ENCODE results near the gene DTX4.
"Not testable (repeated sequence)": the region's sequence is repeated elsewhere in the genome, so short reads cannot be mapped to it uniquely, and the experiment has no call there.

DTX4 gene
- 2.9 to 3.3 reads per million in 2 donors for total RNA-seq

DNA sequence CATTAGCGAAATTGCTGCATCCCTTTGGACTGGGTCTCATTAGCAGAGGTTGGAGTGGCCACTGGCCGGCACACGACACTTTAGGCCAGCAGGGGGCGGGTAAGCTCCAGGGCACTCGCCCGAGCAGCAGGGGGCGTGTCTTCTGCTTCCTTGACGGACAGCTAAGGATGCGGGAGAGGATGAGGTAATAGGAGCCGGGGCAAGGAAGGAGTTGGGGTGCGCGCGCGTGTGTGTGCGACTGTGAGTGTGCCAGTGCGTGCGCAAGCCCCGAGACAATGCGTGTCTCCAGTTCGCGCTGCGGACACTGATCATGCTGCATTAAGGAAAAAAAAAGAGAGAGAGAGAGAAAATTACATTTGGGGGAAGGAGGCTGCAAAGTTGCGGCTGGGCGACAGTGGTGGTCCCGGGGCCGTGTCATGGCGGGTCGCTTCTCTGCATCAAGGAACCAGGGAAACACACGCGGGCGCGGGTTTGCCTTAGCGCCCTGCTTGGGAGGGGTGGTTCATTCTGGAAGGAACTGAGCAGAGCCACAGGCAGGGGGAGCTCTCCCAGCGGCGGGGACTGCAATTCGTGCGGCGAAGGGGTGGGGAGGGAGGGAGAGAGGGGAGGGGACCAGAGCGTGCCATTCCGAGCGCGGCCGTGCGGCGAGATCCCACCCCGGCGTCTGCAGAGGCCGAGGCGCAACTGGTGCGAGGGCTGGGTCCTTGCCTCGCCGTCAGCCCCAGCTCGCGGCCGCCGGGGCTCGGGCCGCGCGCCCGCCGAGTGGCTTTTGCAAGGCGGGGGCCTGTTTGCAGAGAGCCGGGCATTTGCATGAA lies at the start of gene DTX4:
Gene DTX4 (plus strand): TSS at position 625 of the 815 bp plus-strand sequence. CDS start 464 bp downstream, outside the sequence.
- DNase-seq, result peak; percentile 62

DNA sequence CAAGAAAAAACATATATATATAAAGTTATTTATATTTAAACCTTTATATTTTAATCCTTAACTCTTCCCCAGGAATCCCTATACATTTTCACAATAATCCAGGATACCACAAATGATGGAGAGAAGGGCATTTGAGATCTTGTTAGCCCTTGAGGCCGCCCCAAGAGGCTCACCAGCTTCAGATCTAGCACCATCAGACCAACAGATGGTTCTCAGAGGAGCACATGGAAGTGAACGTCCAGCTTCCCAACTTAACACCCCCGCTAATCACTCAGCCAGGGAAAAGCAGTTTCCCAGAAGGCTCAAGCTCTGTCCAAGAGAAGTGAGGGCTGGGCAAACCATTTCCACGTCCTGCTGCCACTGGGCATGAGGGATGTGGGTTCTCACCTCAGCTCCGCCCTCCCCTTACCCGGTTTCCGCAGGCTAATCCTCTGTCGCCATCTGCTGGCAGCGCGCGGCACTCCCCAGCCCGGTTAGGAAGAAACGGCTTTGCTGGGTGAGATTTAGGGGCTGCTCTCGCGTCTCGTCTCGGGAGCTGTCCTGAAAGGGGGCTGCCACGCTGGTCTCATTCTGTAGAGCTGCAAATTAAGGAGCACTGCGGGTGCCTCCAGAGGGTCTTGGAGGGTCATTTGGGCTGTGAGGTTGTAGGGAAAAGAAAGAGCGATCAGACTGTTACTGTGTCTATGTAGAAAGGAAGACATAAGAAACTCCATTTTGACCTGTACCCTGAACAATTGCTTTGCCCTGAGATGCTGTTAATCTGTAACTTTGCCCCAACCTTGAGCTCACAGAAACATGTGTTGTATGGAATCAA lies 36.1 kb upstream of the DTX4 start:
- DNase-seq, result peak; percentile 65

DNA sequence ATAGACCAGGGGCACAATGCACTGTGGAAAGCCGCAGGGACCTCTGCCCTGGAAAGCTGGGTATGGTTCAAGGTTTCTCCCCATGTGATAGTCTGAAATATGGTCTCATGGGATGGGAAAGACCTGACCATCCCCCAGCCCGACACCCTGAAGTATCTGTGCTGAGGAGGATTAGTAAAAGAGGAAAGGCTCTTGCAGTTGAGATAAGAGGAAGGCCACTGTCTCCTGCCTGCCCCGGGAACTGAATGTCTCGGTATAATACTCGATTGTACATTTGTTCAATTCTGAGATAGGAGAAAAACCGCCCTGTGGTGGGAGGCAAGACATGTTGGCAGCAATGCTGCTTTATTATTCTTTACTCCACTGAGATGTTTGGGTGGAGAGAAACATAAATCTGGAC lies 35.4 kb upstream of the DTX4 start:
- DNase-seq, result not testable (repeated sequence)

DNA sequence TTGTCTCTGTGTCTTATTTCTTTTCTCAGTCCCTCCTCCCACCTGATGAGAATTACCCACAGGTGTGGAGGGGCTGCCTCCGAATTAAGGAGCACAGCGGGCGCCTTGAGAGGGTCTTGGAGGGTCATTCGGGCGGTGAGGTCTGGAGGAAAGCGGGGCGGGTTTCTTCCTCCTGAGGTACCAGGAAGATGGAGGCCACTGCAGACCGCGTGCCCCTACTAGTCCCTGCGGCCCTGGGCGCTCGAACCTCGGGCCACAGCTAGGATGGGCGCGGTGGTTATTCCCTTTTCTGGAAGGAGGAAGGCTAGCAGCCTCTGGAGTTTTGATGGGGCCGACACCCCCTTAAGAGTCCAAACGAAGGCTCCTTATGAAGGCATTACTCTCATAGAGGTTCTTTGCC lies 34.7 kb upstream of the DTX4 start:
- no peak for DNase-seq

DNA sequence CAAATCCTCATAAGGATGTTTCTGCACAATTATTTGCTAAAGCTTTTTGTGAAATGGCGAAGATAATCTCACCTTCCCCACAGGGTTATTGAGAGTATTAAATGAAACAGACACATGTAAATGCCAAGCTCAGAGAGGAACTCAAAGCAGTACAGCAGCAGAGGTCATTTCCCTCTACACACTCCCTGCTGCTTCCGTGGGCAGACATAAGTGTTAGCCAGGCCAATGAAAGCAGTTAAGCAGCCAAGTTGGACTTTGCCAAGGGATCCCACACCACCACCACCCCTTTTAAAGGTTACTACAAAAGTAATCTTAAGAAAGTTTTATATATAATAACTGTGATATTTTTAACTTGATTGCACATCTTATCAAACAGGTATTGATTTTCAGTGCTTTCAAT lies 33.3 kb upstream of the DTX4 start:
- DNase-seq, result no peak

DNA sequence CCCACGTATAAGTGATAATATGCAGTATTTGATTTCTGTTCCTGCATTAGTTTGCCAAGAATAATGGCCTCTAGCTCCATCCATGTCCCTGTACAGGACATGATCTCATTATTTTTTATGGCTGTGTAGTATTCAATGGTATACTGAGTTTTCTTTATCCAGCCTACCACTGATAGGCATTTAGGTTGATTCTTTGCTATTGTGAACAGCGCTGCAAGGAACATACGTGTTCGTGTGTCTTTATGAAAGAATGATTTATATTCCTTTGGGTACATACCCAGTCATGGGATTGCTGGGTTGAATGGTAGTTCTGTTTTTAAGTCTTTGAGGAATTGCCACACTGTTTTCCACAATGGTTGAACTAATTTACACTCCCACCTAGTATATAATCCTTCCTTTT lies 30.7 kb upstream of the DTX4 start:
- DNase-seq, result no peak

DNA sequence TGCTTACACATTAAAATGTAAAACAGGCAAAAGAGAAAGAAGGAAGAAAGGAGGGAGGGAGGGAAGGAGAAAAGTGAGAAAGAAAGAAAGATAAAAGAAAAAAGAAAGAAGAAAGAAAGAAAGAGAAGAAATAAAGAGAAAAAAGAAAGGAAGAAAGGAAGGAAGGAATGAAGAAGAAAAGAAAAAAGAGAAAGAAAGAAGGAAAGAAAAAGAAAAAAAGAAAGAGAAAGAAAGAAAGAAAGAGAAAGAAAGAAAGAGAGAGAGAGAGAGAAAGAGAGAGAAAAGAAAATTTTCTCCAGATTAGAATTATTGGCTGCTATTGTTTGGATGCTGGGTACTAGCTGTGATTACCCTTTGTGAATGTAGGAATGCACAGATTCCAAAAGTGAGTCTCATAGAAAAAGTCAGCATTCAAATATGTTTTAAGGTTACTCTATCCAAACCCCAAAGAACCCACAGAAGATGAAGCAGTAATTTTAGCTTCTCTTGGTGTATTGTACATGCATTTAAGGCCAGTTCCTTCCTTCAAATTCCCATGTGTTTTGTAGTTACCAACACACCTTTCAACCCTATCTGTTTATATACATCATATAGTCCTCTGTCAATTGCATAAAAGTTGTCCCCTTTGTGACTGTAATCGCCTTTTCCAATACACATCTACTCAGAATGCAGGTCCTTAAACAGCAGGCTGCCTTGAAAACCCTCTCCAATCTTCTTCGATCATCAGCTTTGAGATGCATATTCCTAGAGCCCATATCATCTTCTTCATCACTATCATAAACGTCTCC lies 30.1 kb upstream of the DTX4 start:
- DNase-seq, result no peak

DNA sequence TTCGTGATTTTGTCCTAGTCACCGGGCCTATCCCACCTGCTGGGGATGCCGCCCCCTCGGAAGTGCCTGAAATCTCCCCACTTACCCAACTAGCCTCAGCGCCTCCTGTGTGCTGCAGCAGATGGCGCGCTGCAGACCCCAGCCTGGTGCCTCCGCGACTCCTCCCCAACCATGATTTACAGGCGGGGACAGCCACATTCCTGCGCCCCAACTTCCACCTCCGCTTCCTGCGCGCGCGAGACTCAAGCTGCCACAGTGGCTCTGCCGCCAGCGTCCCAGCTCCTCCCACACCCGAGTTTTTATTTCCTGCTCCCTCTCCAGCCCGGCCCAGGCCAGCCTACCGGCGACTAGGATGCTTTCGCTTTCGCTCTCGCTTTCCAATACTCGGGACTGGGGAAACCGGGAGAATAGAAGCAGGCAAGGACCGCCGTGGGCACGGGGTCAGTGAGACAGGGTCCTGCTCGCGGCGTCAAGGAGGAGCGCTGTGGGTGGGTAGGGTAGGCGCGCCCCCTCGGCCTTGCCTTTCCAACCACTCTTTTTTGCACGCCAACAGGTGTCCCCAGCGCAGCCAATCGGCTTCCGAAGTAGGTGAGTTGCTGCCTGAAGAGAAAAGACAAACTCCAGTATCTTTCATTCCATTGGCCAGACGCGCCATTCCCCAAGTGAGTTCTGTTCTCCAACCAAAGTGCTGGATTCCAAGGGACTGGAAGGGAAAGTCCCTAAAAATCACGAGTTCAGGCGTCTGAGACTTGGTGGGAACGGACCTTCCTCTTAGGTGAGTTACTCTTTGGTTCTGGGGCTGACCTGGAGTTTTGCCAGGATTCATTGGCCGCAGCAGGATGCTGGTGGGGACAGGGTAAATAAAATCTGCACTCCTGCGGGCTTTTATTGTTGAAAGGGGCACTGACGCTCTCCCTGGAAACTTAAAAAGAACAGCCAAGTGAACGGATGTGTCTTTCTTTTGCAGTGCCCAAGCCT lies 29.1 kb upstream of the DTX4 start, which contains the start of gene FAM111A:
Gene FAM111A (plus strand): TSS at position 327 of the 978 bp plus-strand sequence. CDS start 6,017 bp downstream, outside the sequence.
- peak; percentile 73 for DNase-seq

DNA sequence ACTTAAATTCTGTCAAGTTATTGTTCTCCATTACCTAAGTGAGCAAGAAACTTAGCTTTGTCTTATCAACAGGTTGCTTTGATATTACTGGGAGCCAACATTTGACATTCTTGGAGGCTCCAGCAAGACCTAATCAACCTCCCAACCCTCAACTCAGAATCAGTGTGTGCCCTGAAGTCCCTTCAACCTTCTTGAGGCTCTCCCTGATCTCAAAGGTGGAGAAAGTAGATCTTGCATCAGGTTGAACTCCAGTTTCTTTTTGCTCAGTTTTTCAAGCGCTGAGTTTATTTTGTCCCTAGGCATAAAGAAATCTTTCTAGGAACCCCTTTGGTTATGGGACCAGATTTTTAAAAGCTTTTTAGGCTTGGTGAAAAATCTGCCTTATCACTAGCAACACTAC lies 27.8 kb upstream of the DTX4 start:
- DNase-seq, result no peak

DNA sequence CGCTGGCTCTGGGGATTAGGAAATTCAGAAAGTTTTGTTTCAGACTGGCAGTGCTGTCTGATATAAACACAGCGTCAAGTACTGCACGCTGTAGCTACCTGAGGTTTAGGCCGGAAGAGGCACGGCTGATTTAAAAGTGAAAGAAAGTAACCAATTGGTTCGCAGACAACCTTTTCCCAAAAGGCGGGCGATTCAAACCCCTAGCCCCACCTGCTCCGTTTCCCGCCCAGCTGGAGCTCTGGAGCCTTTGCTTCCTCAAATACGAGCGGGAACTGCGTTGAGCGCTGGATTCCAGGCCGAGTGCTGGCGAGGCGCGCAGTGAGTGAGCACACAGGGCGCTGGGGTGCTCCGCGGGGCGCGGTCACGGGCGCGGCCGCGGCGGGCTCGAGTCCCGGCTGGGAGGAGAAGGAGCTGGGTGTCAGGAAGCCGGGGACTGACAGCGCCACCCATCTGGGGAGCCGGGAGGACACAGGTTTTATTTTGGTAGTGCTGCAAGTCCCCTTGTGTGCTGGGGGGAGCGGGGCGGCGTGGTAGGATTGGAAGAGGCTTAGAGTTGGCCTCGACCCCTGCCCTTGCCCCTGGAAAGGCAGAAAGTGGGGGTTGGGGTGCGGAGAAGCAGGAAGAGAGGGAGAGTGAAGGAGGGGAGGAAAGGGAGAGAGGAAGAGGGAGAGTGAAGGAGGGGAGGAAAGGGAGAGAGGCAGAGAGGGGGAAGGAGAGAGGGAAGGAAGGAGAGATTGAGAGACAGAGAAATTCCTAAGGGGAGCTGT lies 27.2 kb upstream of the DTX4 start:
- peak; percentile 21 for DNase-seq

DNA sequence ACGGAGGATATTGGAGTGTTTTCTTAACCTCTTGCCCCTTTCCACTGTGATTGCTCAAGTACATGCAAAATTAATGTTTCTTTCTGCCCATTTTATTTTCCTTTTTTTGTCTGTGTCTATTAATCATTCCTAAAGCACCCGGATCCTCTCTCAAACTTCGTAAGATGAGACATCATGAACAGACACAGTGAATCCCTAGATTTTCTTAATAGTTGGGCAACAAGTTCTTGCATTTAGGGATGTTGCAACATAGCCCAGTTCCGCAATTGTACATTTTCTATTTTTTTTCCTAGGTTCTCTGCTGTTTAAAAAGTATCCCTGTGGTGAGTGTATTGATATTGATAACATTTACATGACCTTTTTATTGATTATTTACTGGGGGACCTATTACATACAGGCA lies 26.4 kb upstream of the DTX4 start:
- no peak for DNase-seq

DNA sequence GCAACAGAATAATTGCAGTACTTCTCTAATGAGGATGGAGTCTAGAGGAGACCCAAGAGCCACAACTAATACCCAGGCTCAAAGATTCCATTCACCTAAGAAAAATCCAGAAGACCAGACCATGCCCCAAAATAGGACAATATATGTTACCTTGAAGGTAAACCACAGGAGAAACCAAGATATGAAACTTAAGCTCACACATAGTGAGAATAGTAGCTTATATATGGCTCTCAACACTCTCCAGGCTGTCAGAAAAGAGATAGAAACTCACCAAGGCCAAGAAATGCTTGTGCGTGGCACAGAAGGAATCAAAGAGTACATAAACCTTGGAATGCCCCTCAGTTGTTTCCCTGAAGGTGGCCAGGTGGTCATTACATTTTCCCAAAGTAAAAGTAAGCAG lies 20.2 kb upstream of the DTX4 start:
- DNase-seq, result no peak

DNA sequence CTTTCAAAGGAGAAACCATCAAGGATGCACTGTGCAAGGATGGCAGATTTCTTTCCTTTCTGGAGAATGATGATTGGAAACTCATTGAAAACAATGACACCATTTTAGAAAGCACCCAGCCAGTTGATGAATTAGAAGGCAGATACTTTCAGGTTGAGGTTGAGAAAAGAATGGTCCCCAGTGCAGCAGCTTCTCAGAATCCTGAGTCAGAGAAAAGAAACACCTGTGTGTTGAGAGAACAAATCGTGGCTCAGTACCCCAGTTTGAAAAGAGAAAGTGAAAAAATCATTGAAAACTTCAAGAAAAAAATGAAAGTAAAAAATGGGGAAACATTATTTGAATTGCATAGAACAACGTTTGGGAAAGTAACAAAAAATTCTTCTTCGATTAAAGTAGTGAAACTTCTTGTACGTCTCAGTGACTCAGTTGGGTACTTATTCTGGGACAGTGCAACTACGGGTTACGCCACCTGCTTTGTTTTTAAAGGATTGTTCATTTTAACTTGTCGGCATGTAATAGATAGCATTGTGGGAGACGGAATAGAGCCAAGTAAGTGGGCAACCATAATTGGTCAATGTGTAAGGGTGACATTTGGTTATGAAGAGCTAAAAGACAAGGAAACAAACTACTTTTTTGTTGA lies 19.5 kb upstream of the DTX4 start:
- no peak for DNase-seq

DNA sequence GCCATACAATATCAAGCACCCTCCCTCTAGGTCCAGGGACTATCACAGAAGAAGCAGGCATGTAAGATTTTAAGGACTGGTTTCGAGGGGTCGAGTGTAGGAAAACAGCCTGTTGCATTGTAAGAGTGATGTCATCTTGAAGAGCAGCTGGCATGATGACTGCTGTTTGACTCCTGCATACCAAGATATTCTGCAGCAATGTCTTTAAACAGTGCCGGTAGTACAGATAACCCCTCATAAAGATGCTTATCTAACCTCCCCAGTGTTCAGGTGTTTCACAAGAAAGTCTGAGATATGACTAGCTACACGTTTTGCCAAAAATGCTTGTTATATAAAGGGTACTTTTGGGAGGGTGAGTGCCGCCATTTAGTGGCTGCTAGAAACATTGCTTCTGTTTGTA lies 17.3 kb upstream of the DTX4 start:
- DNase-seq, result no peak

DNA sequence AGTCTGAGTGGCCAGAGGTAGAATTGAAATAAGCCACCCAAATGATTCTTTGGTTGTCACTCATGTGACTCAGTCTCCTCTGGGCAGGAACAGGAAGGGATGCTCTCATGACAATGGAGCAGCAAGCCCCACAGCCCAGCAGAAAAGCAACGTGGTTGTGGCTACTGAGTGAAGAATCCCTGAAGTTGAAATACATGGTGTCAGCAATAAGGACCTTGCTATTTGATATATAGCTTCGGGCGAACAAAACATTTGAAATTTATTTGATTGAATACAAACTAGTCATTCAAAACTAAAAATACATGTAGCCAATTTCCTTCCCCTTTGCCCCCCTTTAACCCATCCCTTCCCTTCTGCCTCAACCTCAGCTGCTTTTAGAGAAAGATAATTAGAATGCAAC lies 14.5 kb upstream of the DTX4 start:
- no peak for DNase-seq

DNA sequence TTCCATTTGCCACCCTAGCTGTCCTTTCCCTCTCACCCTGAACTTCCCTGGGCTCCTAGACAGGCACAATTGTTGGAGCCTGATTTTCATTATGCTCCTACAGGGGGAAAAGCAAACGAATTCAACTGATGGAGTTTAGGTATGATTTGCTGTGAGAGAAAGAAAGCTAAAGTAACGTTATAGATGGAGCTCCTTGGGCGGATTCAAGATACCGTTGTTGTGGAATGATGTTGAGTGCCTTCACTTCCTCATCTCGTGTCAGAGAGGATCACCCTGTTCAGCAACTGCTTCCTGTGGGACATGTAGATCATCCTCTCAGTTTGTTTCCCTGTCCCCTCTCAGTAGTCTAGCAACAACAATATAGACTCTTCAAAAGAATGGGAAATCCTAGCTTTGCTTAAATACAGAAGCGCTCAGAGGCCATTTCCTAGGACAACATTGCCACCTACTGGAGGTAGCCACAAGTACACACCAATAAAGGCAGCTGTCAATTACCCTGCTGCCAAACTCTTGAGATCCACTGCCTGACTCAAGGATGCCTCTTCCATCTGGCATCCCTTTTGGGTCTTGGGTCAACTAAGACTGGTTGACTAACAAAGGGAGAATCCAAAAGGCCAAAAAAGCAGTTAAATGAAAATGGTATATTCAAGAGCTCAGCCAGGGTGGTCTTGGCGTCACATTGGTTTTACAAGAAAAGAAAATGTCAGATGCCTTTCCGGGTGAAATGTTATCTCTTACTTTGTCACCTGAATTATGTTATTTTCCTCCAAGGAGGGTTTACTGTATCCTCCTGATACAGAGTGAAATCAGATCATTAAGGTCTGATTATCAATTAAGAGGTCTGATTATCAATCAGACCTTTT lies 13.5 kb upstream of the DTX4 start:
- DNase-seq, result no peak

DNA sequence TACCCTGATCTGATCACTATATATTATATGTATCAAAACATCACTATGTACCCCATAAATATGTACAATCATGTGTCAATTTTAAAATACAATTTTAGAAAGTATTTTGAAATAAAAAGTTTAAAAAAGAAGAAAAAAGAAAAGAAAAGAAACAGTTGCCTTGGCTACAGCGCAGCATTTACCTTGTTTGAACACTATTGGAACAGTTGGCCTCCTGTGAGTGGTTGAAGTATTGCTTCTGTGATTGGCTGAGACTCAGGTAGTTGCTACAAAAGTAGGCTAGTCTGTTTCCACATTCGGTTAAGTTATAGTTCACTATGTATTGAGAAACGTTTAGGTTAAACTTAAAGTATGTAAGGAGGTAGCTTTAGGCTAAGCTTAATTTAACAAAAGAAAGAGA lies 7.9 kb upstream of the DTX4 start:
- DNase-seq, result no peak

DNA sequence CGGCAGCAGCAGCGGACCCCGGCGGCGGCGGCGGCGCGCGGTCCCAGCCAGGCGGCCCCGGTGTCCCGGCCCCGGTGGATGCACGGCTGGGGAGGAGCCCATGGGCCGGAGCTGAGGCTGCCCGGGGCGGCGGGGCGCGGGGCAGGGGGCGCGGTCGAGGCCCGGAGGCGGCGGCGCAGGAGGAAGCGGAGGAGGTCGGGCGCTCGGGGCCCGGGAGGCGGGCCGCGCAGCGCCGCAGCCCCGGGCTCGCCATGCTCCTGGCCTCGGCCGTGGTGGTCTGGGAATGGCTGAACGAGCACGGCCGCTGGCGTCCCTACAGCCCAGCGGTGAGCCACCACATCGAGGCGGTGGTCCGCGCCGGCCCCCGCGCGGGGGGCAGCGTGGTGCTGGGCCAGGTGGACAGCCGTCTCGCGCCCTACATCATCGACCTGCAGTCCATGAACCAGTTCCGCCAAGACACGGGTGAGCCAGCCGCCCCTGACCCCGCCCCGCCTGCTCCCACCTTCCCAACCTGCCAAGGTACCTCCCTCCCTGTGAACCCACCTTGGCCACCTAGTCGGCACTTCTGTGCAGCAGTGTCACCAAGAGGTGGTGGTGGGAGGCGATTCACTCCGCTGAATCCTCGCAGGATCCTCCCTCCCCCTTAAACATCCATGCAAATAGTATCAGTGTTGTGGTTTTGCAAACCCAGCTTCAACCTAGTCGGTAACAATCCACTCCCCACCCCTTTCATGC lies 580 bp downstream of the DTX4 start:
- no peak for DNase-seq
